Mesenteric fat pad (tissue), 1 donor: Measurements from ENCODE around the gene IL12RB2. TPM values are rescaled to one million over a fixed set of nuclear protein-coding genes. Genes with fewer than 3 reads are reported as not detected.

ENCODE experiments used
- DNase-seq: peaks from one replicate; pipeline ENCODE4 v3.0.0-alpha.2; 2020; ENCODE audit warnings: low spot score
- total RNA-seq: library from RNA; stranded (reverse); fragmentation: NEBNext Ultra II Directional; extraction: Animal tissue kit (Norgen Biotek cat#: 25700); gene quantifications from one replicate; pipeline ENCODE4 v1.2.1, GENCODE V29; 2021
- donor health status: DM: yes; HTN: yes; CAD: no.

Gene IL12RB2
- total RNA-seq, 1 donor from 2014 or later = 3.4 TPM

- no peak for DNase-seq
Measured at GRCh38 chr1:67346982-67347381, 39.3 kb downstream of the IL12RB2 start.

- no peak for DNase-seq
Measured at GRCh38 chr1:67347688-67348472, 40.2 kb downstream of the IL12RB2 start.

- no peak for DNase-seq
Measured at GRCh38 chr1:67348586-67349252, 41.0 kb downstream of the IL12RB2 start.

GRCh38 chr1:67350783-67351182 is 43.1 kb downstream of the IL12RB2 start:
- no peak for DNase-seq

GRCh38 chr1:67352211-67352610 is 44.5 kb downstream of the IL12RB2 start:
- no peak for DNase-seq

GRCh38 chr1:67355745-67356424 is 48.2 kb downstream of the IL12RB2 start:
- DNase-seq = no peak

- no peak for DNase-seq
Measured at GRCh38 chr1:67359592-67359991, 51.9 kb downstream of the IL12RB2 start.

GRCh38 chr1:67361641-67362040 is 54.0 kb downstream of the IL12RB2 start:
- no peak for DNase-seq

- no peak for DNase-seq
Measured at GRCh38 chr1:67367370-67368045, 59.8 kb downstream of the IL12RB2 start.

GRCh38 chr1:67368046-67368514 is 60.4 kb downstream of the IL12RB2 start:
- DNase-seq = no peak

- DNase-seq = no peak
Measured at GRCh38 chr1:67371043-67371442, 63.4 kb downstream of the IL12RB2 start.

GRCh38 chr1:67371681-67372080 is 64.0 kb downstream of the IL12RB2 start:
- no peak for DNase-seq

- DNase-seq = no peak
Measured at GRCh38 chr1:67372136-67372535, 64.5 kb downstream of the IL12RB2 start.

GRCh38 chr1:67372898-67373297 is 65.2 kb downstream of the IL12RB2 start:
- no peak for DNase-seq

- no peak for DNase-seq
Measured at GRCh38 chr1:67376381-67376780, 68.7 kb downstream of the IL12RB2 start.

GRCh38 chr1:67377253-67377652 is 69.6 kb downstream of the IL12RB2 start:
- no peak for DNase-seq

- DNase-seq = no peak
Measured at GRCh38 chr1:67381154-67381553, 73.5 kb downstream of the IL12RB2 start.

- DNase-seq = no peak
Measured at GRCh38 chr1:67382292-67382691, 74.6 kb downstream of the IL12RB2 start.

- DNase-seq = no peak
Measured at GRCh38 chr1:67383999-67384638, 76.4 kb downstream of the IL12RB2 start.

GRCh38 chr1:67390041-67390887 is 82.6 kb downstream of the IL12RB2 start:
- DNase-seq = no peak
